Mesodermal cell (in vitro differentiated cells): ENCODE data around the gene TEX54.
"Not testable (repeated sequence)": the region's sequence is repeated elsewhere in the genome, so short reads cannot be mapped to it uniquely, and the experiment has no call there.

Source experiments
- H3K27ac ChIP-seq: 2 replicates; pipeline ENCODE4 v1.7.0; 2013; ENCODE audit warnings: mild to moderate bottlenecking, low read depth, low read length, moderate library complexity; ENCODE audit not compliant: severe bottlenecking
- H3K36me3 ChIP-seq: 2 replicates; pipeline ENCODE4 v1.7.1; 2013; ENCODE audit warnings: mild to moderate bottlenecking, low read length, moderate library complexity; ENCODE audit not compliant: control insufficient read depth, insufficient read depth
- H3K4me1 ChIP-seq: one replicate; pipeline ENCODE4 v1.7.1; 2013; ENCODE audit warnings: mild to moderate bottlenecking, low read length; ENCODE audit not compliant: insufficient read depth, control insufficient read depth, poor library complexity, severe bottlenecking
- H3K4me3 ChIP-seq: 2 replicates; pipeline ENCODE4 v1.7.0; 2013; ENCODE audit warnings: low read length, control low read depth, mild to moderate bottlenecking; ENCODE audit not compliant: insufficient read depth, poor library complexity, severe bottlenecking; ENCODE audit errors: extremely low read depth
- H3K9me3 ChIP-seq: 2 replicates; pipeline ENCODE4 v1.7.1; 2013; ENCODE audit warnings: mild to moderate bottlenecking, low read length, moderate library complexity; ENCODE audit not compliant: control insufficient read depth
- WGBS, 2 experiments: methylation state at CpG; one replicate each; pipeline ENCODE4 v1.1.5; 2013; ENCODE audit warnings: missing lambda C conversion rate in 2 of 2; ENCODE audit not compliant: insufficient coverage in 2 of 2; 5-methylcytosine and 5-hydroxymethylcytosine counted together

TEX54 gene

GRCh38 chr11:62843466-62843865 lies 10.8 kb upstream of the TEX54 start:
- Histone ChIP-seq H3K4me3 (no peak overlapping the region), H3K9me3 (no peaks in the 10 kb centered on the region), H3K36me3 (no peaks in the 10 kb centered on the region), H3K4me1 (peaks cover 9% of the 10 kb centered on the region), H3K27ac (no peak overlapping the region)
- WGBS, 2 experiments: 94 to 96% methylated on average over 3 of the region's 3 CpGs

- peak overlapping the region; percentile 100 for H3K27ac ChIP-seq
- not testable (repeated sequence) for H3K36me3 ChIP-seq, H3K4me1 ChIP-seq, H3K9me3 ChIP-seq, H3K4me3 ChIP-seq
- WGBS, 2 experiments: 92 to 95% methylated on average over 7 of the region's 9 CpGs
Measured at GRCh38 chr11:62842891-62843290, 10.2 kb upstream of the TEX54 start.

DNA sequence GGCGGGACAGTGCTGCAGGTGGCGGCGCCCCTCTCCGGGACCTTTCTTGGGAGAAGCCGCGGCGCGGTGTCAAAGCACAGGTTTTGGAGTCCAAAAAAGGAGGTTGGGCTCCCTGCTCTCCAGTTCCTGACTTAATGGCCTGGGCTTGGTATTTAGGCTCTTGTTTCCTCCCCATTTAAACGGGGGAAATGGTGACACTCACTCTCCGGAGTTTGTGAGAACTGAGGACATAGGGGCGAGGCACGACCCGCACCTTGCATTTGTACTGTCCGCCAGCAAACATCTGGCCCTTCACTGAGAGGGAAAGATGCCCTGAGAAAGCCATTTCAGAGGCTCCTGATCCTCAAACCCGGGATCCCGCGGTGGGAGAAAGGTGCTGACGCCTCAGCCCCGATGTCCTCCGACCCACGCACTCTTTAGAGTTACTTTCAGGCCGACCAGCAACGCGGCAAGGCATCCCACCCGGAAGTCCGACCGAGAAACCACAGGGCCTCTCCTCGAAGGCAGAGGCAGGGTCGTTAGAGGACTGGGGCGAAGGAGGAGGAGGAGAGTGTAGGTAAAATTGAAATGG lies 9.6 kb upstream of the TEX54 start:
- 6 to 10% methylated on average over 28 to 29 of the region's 30 CpGs for WGBS, 2 experiments
- Histone ChIP-seq H3K4me1 (peaks cover 10% of the 10 kb centered on the region), H3K27ac (peak overlapping the region; percentile 100), H3K9me3 (no peaks in the 10 kb centered on the region), H3K36me3 (peaks cover 9% of the 10 kb centered on the region), H3K4me3 (peak overlapping the region; percentile 30)

DNA sequence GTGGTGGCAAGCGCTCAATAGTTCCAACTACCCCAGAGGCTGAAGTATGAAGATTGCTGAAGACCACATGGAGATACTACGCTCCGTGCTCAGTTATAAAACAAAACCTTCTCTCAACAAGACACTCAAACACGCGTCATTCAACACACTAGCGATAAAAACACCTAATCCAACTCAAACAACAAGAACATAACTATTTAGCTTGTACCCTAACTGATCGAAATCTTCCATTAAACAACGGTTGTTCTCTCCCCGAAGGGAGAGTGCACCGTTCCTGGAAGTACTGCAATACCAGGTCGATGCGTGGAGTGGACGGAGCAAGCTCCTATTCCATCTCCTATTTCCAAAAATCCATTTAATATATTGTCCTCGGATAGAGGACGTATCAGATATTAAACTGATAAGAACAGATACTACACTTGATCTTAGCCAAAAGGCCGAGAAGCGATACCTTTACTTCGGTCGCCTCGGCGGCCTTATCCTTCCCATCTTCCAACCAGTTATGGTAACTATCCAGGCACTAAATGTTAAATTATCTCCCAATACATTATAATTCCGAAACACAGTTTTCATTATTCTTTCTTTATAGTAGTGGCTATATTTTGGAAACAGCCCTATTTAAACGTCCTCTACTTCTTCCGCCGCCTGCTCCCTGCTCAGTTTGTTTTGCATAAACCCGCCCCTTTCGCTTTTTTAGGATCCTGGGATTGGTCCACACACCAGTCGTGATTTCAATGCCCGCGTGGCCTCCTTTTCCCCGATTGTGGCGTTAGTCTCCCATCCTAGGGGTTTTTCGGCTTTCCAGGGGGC lies 8.9 kb upstream of the TEX54 start:
- peak overlapping the region; percentile 100 for H3K27ac ChIP-seq
- H3K4me1 ChIP-seq: peaks cover 10% of the 10 kb centered on the region
- H3K36me3 ChIP-seq: peaks cover 15% of the 10 kb centered on the region
- H3K9me3 ChIP-seq: no peaks in the 10 kb centered on the region
- peak overlapping the region; percentile 30 for H3K4me3 ChIP-seq
- 0% methylated on average over 19 to 28 of the region's 33 CpGs for WGBS, 2 experiments

GRCh38 chr11:62840721-62841360 lies 8.2 kb upstream of the TEX54 start:
- H3K4me3 ChIP-seq: peak overlapping the region; percentile 98

GRCh38 chr11:62839050-62839945 lies 6.7 kb upstream of the TEX54 start, which contains the start of gene WDR74:
TSS of gene WDR74 (minus strand) at chr11:62839590. CDS start at chr11:62839570, 20 bp downstream.
- H3K36me3 ChIP-seq: peaks cover 38% of the 10 kb centered on the region
- peak within 1 kb of the TSS; percentile 100 for H3K27ac ChIP-seq
- H3K4me1 ChIP-seq: peaks cover 10% of the 10 kb centered on the region
- peak within 1 kb of the TSS; percentile 98 for H3K4me3 ChIP-seq
- no peaks in the 10 kb centered on the region for H3K9me3 ChIP-seq
- 0 to 1% methylated on average over 42 to 56 of the region's 62 CpGs for WGBS, 2 experiments

More at GRCh38 chr11:62840721-62841360, 8.2 kb upstream of the TEX54 start:
- Histone ChIP-seq H3K36me3 (peaks cover 22% of the 10 kb centered on the region), H3K27ac (peak overlapping the region; percentile 100)
- 5 to 7% methylated on average over 33 to 35 of the region's 41 CpGs for WGBS, 2 experiments
- not testable (repeated sequence) for H3K4me1 ChIP-seq, H3K9me3 ChIP-seq

GRCh38 chr11:62835336-62835735 lies 2.7 kb upstream of the TEX54 start:
- no peaks in the 10 kb centered on the region for H3K9me3 ChIP-seq
- no peak overlapping the region for H3K4me3 ChIP-seq
- no peak overlapping the region for H3K27ac ChIP-seq
- H3K4me1 ChIP-seq: peaks cover 10% of the 10 kb centered on the region
- WGBS, 2 experiments: 89 to 98% methylated on average over 7 of the region's 8 CpGs
- H3K36me3 ChIP-seq: peaks cover 54% of the 10 kb centered on the region

GRCh38 chr11:62831520-62832335 lies 913 bp downstream of the TEX54 start, which contains the start of gene STX5:
TSS of gene STX5 (minus strand) at chr11:62832051. CDS start at chr11:62831243, 808 bp downstream.
- WGBS, 2 experiments: 0% methylated on average over 32 to 49 of the region's 65 CpGs
- Histone ChIP-seq H3K4me3 (peak within 1 kb of the TSS; percentile 85), H3K27ac (peak within 1 kb of the TSS; percentile 100), H3K9me3 (no peaks in the 10 kb centered on the region), H3K4me1 (peaks cover 8% of the 10 kb centered on the region), H3K36me3 (peaks cover 71% of the 10 kb centered on the region)

DNA sequence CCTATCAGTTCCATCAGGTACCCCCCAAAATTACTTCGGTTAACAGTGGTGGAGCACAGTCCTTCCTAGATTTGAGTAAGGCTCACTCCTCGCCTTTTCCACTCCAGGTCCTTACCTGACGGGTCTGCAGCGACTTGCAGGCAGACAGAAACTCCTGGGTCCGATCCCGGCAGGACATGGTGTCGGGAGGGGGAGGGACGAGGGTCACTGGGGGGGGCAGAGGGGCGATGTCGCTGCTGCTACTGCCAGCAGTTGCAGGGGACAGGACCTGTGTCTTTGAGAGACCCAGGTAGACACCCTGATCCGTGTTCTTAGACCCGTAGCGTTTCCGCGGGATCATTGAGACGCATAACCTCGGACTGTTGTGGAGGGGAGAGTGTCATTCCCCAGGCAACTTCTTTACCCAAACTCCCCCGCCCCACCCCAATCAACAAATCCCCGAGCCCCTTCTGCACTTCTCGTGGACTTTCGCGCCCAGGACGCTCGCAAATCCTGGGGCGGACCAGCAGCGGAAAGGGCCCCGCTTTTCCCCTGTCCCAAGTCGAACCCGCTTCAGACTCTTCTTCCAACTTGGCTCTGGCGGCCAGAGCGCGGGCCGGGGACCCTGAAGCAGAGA lies 1.6 kb downstream of the TEX54 start:
- H3K36me3 ChIP-seq: peaks cover 68% of the 10 kb centered on the region
- 0% methylated on average over 7 to 24 of the region's 33 CpGs for WGBS, 2 experiments

More for the DNA sequence above, 1.6 kb downstream of the TEX54 start:
- peak overlapping the region; percentile 85 for H3K4me3 ChIP-seq
- H3K4me1 ChIP-seq: peaks cover 8% of the 10 kb centered on the region
- H3K9me3 ChIP-seq: no peaks in the 10 kb centered on the region
- H3K27ac ChIP-seq: peak overlapping the region; percentile 100
